ENCODE results near the gene KNTC1. TPM values are rescaled to one million over a fixed set of nuclear protein-coding genes. Genes with fewer than 3 reads are reported as not detected.
"Not testable (repeated sequence)": the region's sequence is repeated elsewhere in the genome, so short reads cannot be mapped to it uniquely, and the experiment has no call there.

KNTC1 gene
- total RNA-seq, 1 donor from 2014 or later = 8.4 TPM

DNA sequence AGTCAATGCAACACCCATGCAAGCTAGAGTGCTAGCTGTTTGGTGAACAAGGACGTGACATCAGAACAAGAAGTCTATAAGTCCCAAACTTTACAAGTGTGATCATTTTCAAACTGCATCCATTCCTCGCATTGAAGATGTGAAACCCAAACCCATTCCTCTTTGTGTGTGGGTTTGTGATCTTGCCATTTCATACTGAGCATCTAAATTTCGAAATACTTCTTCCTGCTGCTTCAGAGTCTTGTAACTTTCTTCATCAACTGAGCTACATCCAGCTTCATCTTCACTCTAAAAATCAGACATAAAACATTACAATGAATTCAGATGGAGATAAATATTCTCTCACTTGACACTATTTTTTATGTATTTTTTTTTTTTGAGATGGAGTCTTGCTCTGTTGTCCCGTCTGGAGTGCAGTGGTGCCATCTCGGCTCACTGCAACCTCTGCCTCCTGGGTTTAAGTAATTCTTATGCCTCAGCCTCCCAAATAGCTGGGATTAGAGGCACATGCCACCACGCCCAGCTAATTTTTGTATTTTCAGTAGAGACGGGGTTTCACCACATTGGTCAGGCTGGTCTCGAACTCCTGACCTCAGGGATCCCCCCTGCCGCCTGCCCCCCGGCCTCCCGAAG, 21.5 kb upstream of the KNTC1 start:
- H3K4me1 ChIP-seq = peaks cover 3% of the 10 kb centered on the region
- intact Hi-C loops (cut with DNase I) = no loop called here
- H3K4me3 ChIP-seq = no peak overlapping the region
- H3K27ac ChIP-seq = no peak overlapping the region
- TF ChIP-seq, protein P1, sequence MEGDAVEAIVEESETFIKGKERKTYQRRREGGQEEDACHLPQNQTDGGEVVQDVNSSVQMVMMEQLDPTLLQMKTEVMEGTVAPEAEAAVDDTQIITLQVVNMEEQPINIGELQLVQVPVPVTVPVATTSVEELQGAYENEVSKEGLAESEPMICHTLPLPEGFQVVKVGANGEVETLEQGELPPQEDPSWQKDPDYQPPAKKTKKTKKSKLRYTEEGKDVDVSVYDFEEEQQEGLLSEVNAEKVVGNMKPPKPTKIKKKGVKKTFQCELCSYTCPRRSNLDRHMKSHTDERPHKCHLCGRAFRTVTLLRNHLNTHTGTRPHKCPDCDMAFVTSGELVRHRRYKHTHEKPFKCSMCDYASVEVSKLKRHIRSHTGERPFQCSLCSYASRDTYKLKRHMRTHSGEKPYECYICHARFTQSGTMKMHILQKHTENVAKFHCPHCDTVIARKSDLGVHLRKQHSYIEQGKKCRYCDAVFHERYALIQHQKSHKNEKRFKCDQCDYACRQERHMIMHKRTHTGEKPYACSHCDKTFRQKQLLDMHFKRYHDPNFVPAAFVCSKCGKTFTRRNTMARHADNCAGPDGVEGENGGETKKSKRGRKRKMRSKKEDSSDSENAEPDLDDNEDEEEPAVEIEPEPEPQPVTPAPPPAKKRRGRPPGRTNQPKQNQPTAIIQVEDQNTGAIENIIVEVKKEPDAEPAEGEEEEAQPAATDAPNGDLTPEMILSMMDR (IDR thresholded peaks at IDR 0.05) = no peak
- H3K36me3 ChIP-seq = peaks cover 82% of the 10 kb centered on the region
- H3K27me3 ChIP-seq = no peaks in the 10 kb centered on the region
- ATAC-seq (no peak), DNase-seq (no peak)
- H3K9me3 ChIP-seq = no peaks in the 10 kb centered on the region

DNA sequence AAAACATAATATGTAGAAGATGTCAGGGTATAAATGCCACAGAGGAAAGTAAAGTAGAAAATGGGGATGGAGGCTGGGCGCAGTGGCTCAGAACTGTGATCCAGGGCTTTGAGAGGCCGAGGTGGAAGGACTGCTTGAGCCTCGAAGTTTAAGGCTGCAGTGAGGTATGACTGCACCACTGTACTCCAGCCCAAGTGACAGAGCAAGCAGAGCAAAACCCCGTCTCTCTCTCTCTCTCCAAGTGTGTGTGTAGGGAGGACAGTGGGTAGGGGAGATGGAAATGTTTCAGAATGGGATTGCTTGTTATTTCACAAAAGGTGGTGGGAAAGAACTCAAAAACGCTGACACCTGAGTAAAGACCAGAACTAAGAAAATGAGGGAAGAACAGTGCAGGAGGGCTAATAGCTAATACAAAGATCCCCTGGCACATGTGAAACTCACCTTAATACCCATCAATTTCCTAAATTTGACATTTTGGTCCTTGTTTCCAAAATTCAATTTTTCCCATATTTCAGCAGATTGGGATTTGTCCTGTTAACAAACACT, 20.6 kb upstream of the KNTC1 start:
- Histone ChIP-seq H3K27me3 (no peaks in the 10 kb centered on the region), H3K4me3 (no peak overlapping the region), H3K9me3 (no peaks in the 10 kb centered on the region), H3K36me3 (peaks cover 91% of the 10 kb centered on the region), H3K4me1 (no peaks in the 10 kb centered on the region), H3K27ac (no peak overlapping the region)
- ATAC-seq = no peak
- no peak for DNase-seq
- intact Hi-C loops (cut with DNase I) = no loop called here
- TF ChIP-seq, protein P1 (IDR thresholded peaks at IDR 0.05) = no peak

DNA sequence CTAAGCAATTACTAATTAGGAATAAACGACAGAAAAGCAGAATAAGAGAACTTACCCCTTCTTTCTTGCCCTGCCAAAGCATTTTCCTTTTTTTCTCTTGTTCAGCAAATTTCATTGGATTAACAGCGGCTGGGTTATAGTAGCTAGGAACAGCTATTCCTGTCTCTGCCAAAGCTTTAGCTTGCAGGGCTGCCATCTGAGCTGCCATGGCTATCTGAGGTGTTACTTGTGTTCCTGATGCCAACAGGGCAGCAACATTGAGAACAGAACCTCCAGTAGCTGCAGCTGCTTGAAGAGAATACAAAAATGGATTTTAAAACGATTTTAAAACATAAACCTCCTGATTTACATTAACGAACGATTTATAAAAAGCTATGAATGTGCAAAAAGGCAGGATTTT, 18.9 kb upstream of the KNTC1 start:
- TF ChIP-seq, protein P1 (IDR thresholded peaks at IDR 0.05) = no peak
- Histone ChIP-seq H3K27ac (no peak overlapping the region), H3K4me3 (no peak overlapping the region), H3K9me3 (no peaks in the 10 kb centered on the region), H3K4me1 (no peaks in the 10 kb centered on the region), H3K36me3 (peaks cover 100% of the 10 kb centered on the region), H3K27me3 (no peaks in the 10 kb centered on the region)
- intact Hi-C loops (cut with DNase I) = no loop called here
- DNase-seq (no peak), ATAC-seq (no peak)

DNA sequence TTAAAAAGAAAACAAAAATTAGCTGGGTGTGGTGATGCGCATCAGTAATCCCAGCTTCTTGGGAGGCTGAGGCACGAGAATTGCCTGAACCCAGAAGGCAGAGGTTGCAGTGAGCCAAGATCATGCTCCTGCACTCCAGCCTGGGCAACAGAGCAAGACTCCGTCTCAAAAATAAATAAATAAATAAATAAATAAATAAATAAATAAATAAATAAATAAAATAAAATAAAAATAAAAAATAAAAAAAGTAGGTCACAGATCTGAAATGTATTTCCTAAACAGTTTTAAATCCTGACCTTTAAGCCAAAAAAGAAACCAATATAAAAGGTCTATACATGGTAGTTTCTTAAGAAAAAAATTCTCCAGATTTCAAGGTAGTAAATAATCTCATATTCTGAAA, 14.0 kb upstream of the KNTC1 start:
- H3K27ac ChIP-seq; H3K4me3 ChIP-seq; intact Hi-C loops (cut with DNase I); H3K27me3 ChIP-seq; H3K4me1 ChIP-seq; ATAC-seq; DNase-seq; H3K9me3 ChIP-seq: not testable (repeated sequence)
- peaks cover 100% of the 10 kb centered on the region for H3K36me3 ChIP-seq

DNA sequence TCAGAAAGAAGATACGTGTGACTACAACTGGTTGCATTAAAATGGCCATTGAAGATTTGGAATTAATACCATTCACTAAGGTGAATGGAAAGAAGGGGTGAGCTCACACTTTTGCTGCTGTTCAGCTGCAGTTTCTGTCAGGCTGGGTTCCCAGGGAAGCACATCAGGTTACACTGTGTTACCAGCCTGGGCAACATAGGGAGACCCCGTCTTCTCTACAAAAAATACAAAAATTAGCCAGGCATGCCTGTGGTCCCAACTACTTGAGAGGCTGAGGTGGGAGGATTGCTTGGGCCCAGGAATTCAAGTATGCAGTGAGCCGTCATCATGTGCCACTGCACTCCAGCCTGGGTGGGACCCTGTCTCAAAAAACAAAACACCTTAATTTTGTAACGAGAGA, 13.4 kb upstream of the KNTC1 start:
- intact Hi-C loops (cut with DNase I) = no loop called here
- Histone ChIP-seq H3K4me3 (no peak overlapping the region), H3K36me3 (peaks cover 100% of the 10 kb centered on the region), H3K27me3 (no peaks in the 10 kb centered on the region), H3K4me1 (no peaks in the 10 kb centered on the region), H3K27ac (no peak overlapping the region), H3K9me3 (no peaks in the 10 kb centered on the region)
- TF ChIP-seq, protein P1 (IDR thresholded peaks at IDR 0.05) = no peak
- ATAC-seq (no peak), DNase-seq (no peak)

DNA sequence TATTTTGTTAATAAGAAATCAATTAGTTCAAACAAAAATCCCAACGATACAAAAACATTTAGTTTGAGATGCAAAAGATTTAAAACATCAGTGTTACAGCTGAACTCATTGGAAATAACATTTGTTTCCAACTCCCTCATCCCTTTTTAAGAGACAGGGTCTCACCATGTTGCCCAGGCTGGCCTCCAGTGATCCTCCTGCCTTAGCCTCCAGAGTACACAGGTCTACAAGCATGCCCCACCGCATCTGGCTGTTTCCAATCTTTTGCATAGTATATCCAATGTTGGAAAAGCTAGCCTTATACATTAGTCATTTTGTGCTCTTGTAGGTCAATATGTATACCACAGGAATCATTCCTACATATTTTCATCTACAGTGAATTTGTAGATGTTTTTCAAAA, 11.8 kb upstream of the KNTC1 start:
- ATAC-seq = no peak
- intact Hi-C loops (cut with DNase I) = no loop called here

More for the DNA sequence above, 11.8 kb upstream of the KNTC1 start:
- TF ChIP-seq, protein P1 (IDR thresholded peaks at IDR 0.05) = no peak
- Histone ChIP-seq H3K27ac (no peak overlapping the region), H3K4me1 (no peaks in the 10 kb centered on the region), H3K9me3 (no peaks in the 10 kb centered on the region), H3K36me3 (peaks cover 100% of the 10 kb centered on the region), H3K27me3 (no peaks in the 10 kb centered on the region), H3K4me3 (no peak overlapping the region)
- DNase-seq = no peak
